Measurements from ENCODE around the gene ARMC3.
"Not testable (repeated sequence)": the region's sequence is repeated elsewhere in the genome, so short reads cannot be mapped to it uniquely, and the experiment has no call there.

Gene ARMC3

DNA sequence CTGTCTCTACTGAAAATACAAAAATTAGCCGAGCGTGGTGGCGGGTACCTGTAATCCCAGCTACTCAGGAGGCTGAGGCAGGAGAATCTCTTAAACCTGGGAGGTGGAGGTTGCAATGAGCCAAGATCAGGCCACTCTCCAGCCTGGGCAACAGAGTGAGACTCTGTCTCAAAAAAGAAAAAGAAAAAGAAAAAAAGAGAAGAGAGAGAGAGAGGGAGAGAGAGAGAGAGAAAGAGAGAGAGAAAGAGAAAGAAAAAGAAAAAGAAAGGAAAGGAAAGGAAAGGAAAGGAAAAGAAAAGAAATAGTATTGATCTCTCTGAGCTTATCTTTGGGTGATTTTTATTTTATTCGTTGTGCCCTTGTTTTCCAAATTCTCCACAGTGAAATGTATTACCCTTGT, 1.2 kb downstream of the ARMC3 start:
- DNase-seq = not testable (repeated sequence)

DNA sequence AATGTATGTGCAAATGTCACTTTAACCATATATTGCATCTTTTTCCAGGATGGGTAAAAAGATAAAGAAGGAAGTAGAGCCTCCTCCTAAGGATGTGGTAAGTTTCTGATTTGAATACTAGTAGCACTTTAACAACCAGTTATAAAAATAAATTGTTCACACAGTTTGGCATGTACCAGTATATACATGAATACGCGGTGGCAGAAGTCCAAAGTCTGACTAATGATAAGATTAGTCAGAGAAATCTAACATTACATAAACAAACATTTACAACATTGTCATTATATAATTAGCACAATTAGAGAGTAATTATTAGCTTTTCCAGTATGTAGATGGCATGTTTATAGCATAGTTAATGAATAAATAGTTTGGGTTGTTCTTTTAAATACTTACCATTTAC, 4.1 kb downstream of the ARMC3 start:
- DNase-seq = no peak

DNA sequence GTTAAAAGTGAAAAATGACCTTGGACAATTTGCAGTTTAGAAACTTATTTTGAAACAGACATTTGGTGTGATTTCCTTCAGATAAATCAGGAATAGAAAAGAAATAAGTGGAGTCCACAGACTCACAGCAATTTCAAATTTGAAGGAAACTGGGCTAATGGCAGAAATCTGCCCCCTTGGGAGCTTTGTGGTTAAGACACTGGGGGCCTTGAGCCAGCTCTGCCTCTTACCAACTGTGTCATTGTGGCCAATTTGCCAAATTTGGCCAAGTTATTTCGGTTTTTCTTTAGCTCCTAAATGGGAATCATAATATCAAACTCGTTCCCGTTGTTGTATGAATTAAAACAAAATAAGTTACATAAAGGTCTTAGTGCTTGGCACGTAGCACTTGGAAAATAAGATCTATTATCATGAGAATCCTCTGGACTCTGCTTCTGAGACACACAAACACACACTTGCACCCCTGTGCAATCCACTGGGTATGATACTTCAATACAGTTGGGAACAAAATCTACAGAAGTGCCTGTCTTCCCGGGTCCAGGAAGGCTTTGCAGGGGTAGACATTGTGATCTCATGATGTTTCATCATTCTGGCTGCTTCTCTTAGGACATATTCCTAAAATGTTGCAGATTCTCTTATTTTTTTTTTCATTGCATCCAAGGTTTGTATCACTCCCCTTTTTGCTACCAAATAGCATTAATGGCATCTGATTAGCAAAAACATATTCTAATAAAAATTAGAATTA, 4.9 kb downstream of the ARMC3 start:
- DNase-seq = no peak

DNA sequence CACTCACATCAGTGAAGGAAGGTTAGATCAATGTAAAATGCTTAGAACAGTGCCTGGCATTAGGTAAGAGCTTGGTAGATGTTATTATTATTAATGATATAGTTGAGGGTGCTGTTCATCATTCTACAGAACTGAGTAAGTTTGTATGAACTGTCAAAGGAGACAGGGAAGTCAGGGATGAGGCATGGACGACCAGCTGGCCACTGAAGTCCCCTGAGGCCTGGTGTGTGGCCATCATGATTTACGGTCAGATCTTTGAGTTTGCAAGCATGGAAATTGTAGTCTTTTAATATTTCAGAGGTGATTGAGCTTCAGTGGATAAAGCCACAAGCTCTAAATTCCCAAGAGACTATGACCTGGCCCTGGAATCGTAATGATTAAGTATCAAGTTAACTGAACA, 6.9 kb downstream of the ARMC3 start:
- DNase-seq = no peak

DNA sequence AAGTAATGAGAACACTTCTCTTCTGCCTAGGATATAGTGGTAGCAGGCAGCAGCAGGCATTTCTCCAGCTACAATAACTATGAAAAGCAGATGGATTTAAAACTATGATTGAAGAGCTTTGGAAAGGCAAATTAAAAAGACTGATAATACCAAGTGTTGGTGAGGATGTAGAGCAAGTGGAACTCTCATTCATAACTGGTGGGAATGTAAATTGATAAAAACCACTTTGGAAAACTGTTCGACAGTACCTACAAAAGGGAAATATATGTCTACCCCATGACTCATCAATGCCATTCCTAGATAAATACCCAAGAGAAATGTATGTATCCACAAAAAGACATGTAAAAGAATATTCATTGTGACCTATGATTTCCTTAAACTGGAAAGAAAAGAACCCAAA, 14.6 kb downstream of the ARMC3 start:
- DNase-seq = no peak

DNA sequence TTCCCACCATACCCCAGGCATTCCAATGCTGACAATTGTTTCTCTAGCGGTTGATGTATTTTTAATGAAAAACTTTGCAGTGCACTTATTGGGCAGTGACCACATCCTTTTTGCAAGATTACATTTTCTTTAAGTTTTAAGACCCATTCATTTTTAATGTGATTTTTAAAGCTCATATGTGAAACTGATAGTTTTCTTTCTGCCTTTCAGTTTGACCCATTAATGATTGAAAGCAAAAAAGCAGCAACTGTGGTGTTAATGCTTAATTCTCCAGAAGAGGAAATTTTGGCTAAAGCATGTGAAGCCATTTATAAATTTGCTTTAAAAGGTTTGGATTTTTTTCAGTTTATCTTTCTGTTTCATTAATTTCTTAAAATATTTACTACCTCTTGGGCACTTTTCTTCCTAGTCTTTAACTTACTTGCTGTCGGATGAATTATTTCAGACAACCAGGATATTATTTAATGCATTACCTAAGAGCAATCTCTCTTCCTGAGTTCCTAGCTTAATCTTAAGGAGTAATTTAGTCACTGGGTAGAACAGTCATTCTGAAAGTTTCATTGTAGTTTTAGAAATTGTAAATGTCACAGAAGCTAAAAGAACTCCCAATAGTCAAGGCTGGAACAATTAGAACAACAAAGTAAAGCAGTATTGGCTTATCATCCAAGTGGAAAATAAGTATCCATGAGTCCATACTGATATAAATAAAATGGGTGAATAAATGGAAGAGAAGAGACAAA, 18.3 kb downstream of the ARMC3 start:
- no peak for DNase-seq

DNA sequence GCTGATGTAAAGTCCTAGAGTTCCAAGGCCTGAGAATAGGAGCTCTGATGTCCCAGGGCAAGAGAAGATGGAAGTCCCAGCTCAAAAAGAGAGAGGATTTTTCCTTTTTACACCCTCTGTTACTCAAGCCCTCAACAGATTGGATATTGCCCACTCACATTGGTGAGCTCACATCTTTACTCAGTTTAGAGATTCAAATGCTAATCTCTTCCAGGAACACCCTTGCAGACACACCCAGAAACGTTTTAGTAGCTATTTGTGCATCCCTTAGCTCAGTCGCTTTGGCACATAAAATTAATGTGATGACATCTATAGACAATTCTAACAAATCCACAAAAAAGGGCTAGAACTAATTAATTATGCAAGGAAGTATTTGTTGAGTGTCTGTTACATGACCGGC, 27.1 kb downstream of the ARMC3 start:
- DNase-seq = no peak

DNA sequence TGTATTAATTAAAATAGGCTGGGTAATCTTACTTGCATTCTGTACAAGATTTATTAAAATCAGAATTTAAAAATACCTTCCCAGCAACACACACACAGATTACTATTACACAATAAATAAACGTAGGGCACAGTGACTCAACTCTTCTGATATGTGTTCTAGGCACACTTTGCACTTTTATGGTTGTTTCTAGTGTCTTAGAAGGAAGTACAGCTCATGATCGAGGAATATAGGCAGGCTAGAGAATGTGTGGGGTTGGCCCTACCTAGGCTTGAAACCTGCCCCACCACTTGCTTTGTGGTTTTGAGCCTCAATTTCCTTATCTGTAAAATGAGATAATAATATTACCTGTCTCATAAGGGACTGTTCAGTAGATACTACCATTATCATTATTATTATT, 30.5 kb downstream of the ARMC3 start:
- no peak for DNase-seq

DNA sequence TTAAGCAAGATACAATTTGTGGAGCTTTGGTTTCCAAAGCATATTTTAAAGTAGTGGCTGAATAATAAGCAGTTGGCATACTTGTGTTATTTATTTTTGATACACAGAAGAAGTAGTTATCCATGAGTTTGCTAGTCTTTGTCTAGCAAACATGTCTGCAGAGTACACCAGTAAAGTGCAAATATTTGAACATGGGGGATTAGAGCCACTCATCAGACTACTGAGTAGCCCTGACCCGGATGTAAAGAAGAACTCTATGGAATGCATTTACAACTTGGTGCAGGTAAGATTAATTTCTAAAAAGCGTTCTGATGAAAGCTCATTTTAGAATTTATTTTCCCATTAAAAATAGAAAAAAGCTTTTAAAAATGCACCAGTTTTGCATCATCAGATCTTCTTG, 31.4 kb downstream of the ARMC3 start:
- no peak for DNase-seq

DNA sequence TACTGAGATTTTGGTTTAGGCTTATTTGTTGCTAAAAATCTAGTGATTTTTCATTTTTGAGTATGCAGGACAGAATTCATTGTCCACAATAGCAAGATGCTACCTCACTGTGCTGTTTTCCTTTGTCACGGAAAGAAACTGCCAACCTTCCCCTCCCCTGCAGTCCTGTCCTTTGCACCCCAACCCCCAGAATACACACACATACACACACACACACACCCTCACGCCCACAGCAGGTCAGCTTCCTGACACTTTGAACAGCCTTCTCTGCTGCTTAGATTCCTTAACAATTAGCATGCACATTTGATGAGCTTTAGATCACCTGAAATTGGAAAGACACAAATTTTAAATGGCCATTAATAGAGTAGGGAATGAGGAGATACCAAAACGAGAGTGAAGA, 32.1 kb downstream of the ARMC3 start:
- DNase-seq = no peak

DNA sequence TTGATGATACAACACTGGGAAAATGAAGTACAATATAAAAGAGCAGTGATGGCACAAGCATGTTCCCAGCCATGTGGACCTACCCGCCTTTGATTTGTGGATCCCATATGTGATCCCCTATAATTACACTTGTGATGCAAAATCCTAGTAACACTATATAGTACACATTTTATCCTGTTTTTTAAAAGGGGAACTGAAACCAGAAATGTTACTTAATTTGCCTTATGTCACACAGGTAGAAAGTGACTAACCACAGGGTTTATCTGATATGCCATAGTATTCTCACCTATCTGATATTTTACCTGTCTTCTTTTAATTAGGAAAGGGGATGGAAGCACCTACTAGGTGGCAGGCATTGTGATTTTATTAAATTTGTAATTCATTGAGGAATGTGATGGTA, 35.0 kb downstream of the ARMC3 start:
- DNase-seq = no peak

DNA sequence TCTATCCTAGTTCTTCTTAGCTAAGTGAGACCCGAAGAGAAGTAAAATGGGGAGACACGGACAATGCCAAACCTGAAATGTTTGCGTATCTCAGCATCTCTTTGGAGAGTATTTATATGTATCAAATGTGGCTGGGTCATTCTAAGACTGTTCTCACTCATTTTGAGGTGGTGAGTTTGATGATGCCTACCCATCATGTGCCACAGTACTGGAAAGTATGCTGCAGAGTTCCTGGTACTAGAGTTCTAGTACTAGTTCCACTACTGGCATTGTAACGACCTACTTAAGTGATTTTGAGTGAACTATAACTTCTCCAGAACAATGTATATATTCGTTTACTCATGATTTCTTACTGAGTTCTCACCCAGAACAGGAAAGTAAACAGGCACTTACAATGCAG, 41.9 kb downstream of the ARMC3 start:
- DNase-seq = no peak

DNA sequence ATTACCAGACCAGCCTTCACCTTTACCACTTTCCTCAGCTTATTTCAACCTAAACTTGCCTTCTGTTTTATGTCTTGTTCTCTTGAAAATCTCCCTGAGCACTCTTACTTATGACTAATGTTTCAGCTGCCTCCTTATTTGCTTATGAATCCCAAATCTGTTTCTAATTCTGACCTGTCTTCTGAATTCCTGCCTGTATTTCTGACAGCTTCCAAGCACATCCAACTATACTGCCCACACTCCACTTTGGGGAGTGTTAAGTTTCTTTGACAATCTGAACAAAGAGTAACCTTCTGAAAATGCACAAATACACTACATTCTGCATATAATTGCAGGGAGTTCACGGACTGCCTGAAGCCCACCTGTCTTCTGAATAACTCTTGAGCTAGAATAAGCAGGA, 48.7 kb downstream of the ARMC3 start:
- DNase-seq = no peak

DNA sequence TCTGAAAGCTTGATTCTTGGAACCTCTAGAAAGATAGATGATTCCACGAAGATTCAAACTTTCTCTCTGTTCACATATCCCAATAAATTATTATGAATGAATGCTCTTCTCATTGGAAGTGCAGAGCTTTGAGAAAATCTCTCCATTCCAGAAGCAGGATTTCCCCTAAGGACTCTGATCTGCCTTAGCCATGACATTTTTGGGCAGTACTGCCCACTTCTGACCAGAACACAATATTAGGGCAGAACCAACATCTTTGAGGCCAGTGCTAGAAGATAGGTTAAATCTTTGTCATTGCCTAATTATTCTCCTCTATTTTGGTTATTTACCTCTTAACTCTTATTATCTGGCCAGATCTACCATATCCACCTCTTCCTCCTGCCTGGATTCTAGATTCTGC, 49.9 kb downstream of the ARMC3 start:
- DNase-seq = no peak

DNA sequence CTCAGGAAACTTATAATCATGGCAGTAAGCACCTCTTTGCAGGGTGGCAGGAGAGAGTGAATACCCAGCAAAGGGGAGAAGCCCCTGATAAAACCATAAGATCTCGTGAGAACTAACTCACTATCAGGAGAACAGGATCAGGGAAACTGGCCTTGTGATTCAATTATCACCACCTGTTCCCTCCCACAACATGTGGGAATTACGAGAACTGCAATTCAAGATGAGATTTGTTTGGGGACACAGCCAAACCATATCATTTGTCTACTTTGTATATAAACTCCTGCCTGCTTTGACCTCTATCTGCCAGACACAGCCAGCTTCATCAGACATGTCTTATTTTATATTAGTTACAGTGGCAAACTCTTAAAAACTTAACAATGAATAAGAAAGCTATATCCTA, 50.4 kb downstream of the ARMC3 start:
- DNase-seq = no peak

DNA sequence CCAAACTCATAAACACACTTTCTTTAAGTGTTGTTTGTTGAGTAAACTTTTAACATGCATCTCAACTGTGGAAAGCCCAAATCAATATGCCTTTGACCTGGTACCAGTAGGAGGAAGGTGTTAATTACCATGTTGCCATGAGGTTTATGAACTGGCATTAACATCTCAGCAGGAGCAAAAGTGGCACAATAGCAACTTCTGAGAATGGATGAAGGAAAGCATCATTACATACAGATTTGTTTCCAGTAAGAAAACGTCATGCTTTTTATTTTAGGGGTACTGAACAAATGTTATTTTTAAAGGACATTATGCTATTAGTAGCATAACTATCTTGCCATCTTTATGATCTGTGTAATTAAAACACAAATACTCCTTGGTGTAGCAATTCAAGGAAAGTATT, 51.1 kb downstream of the ARMC3 start:
- no peak for DNase-seq

DNA sequence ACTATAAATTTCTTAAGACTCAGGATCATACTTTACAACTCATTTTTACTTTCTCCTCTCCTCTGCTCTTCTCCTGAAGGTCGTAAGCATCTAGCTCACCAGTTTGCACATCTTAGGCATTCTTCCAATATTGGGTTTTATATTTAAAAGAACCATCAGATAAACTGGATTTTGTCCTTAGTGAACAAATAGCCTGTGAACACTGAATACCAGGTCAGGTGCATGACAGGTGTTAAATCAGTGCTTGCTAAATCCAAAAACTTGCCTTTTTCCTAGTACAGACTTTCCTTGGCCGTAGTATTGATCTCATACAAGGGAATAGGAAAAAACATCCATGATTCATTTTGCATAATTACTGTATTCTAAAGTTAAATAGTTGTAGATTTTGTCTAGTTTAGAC, 53.0 kb downstream of the ARMC3 start:
- no peak for DNase-seq

DNA sequence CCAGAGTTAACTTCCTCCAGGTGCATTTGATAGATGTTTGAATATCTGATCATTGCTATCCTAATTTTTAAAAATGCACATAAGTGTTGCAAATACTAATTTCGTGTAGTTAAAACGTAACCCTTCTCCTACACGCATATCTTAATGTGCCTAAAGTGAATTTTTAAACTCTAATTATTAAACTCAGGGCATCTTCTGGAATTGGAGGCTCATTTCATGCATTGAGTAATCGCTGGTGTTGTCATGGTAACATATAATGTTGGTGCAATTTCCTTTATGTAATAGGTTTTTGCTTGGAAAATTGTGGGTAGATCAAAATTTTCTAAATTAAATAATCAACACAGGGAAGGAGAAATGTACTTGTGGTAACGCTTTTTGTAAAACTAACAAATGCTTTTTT, 56.2 kb downstream of the ARMC3 start:
- DNase-seq = no peak

DNA sequence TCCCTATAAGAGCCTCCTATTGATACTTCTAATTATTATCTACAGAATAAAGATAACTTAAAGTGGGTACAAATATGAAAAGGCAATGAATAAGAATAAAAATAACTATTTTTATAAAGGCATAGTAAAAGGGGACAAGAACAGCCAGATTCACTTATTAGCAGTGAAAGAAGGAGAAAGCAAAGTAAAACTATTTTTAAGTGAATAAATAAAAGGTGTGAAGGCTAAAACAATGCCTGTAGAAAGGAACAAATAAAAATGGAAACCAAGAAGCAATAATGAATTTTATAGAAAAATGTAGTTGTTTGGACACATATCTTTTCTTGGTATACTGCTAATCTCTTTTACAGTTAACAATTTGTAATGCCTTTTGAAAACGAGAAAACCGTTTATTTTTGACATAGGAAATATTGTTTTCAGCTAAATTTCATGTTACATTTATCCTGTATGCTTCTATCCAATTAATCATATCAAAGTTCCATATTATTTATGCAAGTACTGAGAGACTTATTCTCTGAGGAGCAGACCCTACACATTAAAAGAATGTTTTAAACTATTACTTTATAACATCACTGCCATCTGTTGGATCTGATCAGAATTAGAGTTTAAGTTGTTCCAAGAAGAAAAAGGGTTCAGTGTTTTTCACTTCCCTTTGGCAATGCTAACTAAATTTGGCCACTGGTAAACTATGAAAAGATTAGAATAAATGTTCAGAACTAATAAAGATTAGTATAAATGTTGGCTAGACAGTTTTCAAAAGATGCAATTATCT, 59.1 kb downstream of the ARMC3 start:
- DNase-seq = no peak

DNA sequence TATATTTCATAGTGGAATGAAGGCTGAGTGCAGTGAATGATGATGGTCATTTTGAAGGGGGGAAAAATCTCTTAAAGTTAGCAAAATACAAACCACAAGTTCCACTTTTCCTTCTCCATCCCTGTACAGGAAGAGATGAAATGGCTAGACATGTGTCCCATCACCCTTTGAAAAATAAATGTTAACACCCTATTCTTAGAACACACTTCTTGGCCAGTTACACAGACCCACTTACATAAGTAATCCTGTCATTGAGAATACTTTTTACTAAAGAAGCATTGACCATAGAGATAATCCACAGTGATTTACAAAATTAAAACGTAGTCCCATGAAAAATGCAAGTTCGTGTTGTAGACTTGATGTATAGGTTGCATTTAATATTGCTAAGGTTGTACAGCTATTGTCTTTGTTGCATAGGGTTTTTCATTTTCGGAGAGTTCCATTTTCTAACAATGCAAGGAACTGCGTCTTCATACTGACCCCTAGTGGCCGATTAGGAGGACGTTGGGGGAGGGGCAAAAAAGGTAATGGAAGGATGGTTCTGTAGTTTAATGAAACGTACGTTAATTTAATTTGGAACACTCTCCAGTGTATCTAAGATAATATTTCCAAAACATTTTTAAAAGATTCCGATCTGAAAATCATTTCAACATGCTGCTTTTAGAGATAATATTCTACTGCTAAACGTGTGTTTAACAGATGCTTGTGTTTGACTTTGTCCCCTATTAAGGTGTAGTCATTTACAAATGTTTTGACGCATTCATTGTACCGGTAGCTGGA, 60.9 kb downstream of the ARMC3 start:
- DNase-seq = peak; percentile 53

DNA sequence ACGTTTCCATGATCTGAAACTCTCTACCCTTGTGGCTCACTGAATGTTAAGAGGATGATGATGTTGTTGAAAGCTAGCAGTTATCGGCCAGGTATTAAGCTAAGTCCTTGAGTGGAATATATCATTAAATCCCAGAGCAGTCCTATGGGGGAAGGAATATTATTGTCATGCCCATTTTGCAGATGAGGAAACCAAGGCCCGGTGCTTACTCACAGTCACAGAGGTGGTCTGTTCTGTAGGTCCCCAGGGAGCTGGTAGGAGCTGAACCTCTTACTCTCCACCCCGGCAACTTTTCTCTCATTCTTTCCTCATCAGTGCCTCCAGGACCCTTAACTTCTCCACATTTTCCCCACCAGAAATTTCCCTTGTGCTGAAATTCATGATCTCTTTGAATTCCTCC, 62.6 kb downstream of the ARMC3 start:
- no peak for DNase-seq

DNA sequence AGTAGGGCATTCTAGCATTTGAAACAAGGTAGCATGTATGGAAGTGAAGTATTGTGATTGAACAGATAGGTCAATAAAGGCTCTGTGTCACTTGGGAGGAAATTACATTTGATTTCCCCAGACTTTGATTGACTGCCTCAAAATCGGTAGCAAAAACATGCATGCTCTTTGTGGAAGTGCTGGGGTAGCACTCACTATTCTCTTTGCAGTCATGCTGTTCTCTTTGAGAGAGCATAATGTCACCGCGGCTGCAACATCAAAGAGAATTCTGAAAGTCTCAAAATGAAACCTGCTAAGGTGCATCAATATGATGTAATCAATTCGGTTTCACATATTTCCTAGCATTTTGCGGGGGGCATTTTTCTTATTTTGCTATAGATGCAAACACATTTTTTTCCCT, 64.2 kb downstream of the ARMC3 start:
- DNase-seq = peak; percentile 15

DNA sequence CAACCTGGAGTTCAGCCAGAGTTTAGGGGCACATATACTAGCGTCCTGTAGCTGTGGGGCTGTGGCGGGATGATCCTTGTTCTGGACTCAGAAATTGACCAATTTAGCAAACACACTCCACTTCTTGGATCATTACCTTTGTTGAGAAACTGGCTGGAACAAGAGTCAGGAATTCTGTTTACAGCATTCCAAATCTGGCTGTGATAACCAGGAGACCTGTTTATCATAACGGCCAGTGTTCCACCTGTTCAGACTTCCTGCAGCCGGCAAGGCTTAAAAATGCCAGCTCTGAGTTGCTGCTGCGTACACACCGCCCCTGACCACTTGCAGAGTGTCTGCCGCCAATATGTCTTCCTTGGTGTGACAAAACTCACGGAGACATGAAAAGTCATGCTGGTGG, 64.8 kb downstream of the ARMC3 start:
- DNase-seq = no peak
